Activated CD8-positive, alpha-beta memory T cell treated with anti-CD3 and anti-CD28 coated beads, Interleukin-2, amount 50 U/mL, for 48 hours (primary cell): ENCODE measurements around the gene MEIKIN.
"Not testable (repeated sequence)": the region's sequence is repeated elsewhere in the genome, so short reads cannot be mapped to it uniquely, and the experiment has no call there.

Experiments
- DNase-seq: peaks from one replicate; pipeline ENCODE4 v3.0.0-alpha.2; 2020

MEIKIN gene

DNA sequence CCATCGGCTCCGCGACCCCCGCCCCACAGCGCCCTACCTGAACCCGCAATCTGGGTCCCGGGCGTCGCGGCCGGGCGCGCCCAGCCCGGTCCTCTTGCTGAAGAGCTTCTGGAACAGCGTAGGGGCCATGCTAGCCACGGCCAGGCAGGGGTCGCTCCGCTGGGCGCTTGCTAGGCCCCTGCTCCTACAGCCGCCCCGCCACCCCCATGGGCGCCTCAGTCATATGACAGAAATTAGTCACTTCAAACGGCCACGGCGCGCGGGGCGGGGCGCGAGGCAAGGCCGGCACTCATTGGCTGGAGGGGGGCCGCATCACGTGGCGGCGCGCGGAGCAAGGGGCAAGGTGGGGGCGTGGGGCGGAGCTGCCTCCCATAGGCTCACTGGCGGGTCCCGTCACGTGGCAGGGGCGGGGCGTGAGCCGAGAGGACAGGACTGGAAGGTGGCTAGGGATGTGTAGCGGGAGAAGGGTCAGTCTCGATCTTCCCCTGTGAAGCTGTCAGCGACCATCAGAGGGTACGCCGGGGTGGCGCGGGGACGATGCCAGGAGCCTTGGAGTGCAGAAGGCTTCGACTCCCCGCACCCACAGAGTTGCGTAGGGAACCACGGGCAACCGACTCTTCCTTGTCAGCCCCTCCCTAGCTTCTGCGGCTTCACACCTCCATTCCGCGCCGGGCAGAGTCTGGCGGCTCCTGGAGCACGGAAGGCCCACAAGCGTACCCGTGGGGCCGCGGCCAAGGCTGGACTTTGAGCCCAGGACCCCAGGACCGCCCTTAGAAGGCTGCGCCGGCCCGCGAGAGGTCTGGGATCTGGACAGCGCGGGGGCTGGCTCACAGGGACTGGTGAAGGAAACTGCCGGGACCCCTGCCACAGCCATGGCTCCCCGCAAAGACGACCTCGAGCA lies 148.4 kb downstream of the MEIKIN start, which contains the start of gene FNIP1:
FNIP1 (minus strand) TSS at position 225 of the 901 bp plus-strand sequence; CDS start at position 129, 96 bp downstream.
- DNase-seq = peak; percentile 98

DNA sequence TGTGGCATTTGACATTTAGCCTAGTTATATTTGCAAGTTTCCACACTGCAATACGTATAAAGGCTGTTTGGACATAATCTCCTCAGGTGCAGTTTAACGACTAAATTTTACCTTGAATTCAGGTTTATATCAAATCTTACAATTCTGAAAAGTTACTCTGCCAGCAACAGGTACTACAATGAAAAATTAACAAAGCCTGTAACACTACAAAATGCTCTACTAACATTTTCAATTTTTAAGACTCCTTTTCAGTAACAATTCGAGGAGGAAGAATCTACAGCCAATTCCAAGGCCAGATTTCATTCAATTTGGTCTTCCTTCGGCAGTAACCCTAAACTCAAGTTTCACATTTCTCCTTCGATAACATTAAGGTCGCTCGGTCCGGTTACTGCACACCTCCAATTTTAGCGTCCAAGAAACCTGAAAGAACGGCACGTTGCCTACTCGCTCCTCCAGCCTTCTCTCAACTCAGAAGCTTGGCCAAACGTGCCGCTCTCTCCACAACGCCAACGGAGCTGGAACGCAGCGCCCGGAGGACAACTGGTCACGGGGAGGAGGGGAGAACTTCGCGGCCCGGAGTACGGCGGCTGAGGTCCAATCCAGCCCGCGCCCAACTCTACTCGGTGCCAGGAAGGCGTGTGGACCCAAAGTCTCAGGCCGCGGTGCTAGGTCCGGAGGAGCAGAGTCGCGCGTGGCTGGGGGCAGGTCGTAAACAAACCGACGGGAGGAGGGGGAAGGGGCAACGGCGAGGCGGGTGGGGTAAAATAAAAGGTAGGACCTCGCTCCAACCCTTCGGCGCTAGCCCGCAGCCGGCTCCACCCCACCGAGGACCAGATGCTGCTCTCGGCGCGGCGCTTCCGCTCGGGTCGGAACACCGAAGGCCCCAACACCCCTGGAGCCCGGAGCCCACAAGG lies 149.3 kb downstream of the MEIKIN start:
- peak; percentile 73 for DNase-seq

DNA sequence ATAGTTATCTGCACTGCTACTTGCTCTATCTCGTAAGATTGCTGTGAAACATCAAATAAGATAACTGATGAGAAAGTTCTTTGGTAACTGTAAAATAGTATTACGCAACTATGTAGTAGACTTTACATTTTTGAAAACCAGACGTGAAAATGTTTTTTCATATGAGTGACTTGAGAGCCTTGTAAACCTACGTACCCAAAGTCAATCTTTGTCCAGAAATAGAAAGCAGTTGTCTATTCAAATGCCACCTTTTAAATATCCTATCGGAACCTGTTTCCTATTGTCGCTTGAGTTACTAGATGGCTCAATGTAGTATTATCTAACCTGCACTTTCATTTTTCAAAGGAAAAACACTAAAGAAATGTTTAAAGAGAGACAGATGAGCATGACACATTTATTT lies 150.2 kb downstream of the MEIKIN start:
- no peak for DNase-seq

DNA sequence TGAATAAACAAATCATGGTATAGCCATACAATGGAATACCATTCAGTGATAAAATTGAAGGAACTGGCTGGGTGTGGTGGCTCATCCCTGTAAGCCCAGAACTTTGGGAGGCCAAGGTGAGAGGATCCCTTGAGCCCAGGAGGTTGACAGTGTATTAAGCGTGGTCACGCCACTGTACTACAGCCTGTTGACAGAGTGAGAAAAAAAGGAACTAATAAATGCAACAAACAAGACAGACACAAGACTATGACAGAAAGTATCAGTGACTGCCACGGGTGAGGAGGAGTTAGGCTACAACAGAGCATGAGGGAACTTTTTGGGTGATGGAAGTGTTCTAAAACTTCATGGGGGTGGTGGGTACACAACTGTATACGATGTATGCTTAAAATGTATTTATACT lies 150.9 kb downstream of the MEIKIN start:
- DNase-seq = no peak

DNA sequence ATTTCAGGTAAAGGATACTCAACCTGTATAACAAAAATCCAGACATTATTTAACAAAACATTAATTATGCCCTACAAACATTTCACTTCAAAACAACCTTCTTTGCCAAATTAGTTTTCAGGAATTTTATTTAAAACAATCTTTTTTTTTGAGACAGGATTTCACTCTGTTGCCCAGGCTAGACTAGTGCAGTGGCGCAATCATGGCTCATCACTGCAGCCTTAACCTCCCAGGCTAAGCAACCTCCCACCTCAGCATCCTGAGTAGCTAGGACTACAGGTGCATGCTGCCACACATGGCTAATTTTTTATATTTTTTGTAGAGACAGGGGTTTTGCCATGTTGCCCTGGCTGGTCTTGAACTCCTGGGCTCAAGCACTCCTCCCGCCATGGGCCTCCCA lies 152.6 kb downstream of the MEIKIN start:
- no peak for DNase-seq

DNA sequence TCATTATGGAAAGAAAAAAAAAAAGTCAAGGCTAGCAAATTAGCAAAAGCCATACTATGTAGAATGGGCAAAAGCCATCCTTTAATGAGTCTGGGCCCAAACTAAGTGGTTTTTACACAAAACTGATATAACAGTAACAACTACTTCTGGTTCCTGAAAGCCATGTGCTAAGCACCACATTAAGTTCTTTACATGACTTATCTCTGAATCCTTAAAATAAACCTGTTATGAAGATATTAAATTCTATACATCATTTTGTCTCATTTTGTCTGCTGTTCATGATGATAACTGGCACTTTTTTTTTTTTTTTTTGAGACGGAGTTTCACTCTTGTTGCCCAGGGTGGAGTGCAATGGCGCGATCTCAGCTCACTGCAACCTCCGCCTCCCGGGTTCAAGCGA lies 153.6 kb downstream of the MEIKIN start:
- no peak for DNase-seq

DNA sequence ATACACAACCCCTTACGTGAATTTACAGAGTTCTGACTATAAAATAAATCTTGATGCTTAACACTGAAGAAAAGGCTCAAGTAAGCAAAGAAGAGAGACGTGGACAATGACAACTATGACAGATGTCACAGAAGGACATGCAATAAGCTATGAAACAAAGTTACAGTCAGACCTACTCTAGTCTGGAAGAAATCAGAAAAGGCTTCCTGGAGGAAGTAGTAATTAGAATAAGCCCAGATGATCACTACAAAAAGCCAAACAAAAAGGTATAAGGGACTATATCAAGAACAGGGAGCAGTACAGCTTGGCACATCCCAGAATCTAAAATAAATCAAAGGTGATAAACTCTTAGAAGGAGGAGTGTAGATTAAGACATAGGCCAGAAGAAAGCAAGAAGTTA lies 154.9 kb downstream of the MEIKIN start:
- DNase-seq = no peak

DNA sequence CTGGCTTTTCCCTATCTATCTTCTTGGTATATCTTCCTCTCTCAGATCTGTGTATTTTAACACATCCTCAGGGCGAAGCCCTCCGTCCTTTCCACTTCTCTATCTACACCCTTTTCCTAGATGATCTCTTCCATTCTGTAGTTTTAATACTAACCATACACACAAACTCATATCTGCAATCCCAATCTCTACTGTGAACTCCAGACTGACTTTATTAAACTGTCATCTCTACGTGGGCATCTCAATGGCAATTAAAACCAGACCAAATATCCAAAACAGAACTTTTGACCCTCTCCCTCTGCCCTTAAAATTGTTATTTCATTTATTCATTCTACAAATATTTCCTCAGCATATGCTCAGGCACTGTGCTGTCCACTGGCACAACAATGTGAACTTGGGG lies 155.7 kb downstream of the MEIKIN start:
- DNase-seq = no peak

DNA sequence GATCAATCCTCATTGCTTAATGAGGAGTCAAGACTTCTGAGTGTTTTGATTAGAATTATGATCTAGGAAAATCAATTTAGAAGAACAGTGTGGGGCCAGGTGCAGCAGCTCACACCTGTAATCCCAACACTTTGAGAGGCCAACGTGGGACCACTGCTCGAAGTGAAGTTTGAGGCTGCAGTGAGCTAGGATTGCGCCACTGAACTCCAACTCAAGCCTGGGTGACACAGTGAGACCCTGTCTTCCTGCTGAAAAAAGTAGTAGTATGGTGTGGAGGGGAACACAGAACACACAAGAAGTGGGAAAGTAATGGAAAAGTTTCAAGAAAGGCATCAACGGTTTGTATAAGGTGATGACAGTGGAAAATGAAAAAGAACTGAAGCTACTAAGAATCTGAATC lies 157.7 kb downstream of the MEIKIN start:
- no peak for DNase-seq

DNA sequence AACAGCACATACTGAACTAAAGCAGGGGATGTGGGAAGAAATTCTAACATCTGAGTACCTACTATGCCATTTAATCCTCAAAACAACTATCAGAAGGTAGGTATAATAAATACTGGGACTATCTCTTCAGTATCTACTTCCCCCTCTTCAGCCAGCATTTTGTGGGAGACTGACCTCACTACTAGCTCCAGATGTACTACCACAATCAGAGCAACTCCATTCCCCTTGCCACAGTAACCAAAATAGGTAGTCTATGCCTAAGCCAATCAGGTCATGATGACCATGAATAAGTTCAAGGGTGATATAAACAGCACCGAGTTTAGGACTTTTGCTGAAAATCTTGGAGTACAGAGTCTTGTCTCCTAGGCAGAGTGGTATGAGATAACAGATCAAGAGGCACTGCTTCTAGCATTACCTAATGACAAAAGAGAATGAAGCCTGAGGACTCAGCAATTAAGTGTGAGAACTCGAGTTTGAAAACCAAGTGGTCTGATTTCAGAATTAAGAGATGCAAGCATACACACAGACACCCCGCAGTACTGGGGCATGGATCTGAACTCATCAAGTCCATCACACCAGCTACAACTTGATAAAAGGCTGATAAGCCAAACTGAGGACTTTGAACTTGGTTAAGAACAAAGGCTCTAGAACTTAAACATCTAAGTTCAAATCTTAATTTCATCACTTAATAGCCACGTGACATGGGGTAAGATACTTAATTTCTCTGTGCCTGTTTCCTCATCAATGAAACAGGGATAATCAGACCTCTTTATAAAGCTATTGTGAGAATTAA lies 158.4 kb downstream of the MEIKIN start:
- no peak for DNase-seq

DNA sequence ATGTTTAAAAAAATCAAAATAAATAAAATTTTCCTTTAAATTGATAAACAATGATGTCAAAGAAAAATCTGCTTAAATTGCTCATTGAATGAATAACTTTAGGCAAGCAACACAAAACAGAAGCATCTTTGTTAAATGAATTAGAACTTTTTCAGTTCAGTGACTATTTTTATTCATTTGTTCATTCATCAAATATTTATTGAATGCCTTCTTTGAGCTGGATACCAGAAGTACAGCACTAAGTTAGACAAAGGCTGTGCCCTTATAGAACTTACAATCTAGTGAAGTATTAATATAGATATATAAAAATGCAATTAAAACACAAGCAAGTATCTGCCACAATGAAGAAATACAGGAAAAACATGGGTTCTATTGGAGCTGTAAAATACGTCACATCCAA lies 159.4 kb downstream of the MEIKIN start:
- DNase-seq = no peak

DNA sequence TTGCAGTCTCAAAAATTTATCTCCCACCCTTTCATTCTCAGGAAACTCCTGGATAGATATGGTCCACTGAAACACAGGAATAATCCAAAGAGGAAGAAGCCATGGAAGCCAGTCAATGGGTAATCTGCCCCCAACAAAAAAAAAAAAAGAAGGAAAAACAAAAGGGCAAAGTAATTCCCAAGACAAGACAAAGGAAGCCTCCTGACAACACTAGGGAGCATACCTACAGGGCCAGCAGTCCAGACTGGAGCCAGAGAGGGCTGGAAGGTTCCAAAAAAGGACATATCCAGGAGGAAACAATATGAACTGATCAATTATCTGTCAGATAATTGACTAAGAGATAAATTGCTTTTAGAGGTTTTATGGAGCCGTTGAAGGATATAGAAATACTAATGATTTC lies 161.6 kb downstream of the MEIKIN start:
- no peak for DNase-seq

DNA sequence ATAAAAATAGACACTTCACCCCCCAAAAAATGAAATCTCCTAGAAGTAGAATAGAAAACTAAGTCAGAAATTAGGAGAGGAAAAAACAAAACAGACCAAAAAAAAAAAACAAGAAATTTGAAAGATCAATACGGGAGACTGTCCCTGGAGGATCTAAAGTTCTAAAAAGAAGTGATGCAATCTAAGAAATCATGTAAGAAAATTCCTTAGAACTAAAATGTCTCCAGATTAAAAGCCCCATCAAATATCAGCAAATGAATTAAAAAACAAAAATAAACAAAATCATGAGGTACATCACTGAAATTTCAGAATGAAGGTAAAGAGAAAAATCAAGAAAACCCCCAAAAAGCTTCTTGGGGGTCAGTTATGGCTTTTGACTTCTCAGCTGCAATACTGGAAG lies 162.1 kb downstream of the MEIKIN start:
- no peak for DNase-seq

DNA sequence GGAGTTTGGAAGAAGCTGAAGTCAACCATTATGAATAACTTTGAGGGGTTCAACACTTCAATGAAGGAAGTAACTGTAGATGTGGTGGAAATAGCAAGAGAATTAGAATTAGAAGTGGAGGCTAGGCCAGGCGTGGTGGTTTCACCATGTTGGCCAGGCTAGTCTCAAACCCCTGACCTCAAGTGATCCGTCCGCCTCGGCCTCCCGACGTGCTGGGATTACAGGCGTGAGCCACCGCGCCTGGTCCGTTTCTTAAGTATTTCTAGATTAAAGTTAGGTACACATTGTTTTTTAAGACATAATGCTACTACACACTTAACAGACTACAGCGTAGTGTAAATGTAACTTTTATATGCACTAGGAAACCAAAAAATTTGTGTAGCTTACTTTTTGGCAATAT lies 162.7 kb downstream of the MEIKIN start:
- no peak for DNase-seq

DNA sequence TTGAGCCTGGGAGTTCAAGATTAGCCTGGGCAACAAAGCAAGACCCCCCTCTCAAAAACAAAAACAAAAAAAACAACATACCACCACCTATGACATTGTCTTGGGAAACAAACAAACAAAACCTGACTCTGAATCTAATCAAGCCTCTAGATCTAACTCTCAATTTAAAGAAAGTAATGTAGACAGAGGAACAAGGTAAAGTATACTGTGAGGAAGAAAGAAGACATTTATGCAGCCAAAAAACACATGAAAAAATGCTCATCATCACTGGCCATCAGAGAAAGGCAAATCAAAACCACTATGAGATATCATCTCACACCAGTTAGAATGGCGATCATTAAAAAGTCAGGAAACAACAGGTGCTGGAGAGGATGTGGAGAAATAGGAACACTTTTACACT lies 167.3 kb downstream of the MEIKIN start:
- not testable (repeated sequence) for DNase-seq

DNA sequence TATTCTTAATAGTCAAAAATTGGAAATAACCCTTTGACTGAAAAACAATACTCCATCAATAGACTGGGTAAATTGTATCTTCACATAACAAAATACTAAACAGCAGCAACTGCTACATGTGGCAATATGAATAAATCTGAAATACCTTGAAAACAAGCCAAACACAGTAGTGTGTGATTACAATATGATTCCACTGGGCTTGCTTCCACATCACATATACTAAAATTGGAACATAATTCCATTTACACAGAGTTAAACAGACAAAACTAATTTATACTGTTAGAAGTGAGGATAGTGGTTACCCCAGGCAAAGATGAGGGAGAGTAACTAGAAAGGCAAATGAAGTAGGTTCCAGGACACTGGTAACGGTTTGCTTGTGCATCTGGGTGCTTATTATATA lies 169.0 kb downstream of the MEIKIN start:
- DNase-seq = no peak

DNA sequence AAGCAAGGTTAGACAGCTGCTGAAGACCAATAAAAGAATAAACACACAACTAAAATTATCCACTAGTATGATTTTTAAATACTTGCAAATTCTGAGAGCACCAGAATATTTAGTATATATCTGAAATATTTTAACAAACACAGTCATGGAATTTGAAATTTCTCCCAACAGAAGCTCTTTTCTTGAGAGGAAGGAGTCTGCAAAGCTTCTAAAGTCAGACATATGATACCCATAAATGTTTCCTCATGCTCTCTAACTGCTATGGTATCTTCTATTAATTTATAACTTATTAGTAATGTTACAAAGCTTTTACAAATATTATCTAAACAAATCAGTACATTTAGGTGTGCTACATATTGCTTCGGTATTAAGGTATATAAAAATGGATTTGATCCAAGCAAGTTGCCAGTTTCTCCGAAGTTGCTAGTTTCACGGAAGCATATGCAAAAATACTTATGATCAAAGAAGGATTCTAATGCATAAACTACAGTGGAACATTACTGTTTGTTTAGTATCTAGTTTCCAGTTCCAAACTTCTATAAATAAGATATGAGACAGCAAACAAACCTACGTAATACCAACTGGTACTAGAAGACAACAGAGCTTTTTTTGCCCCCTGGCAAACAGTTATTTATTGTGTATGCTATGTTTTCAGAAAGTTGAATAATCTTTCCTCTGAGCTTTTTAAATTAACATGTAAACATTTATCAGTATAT lies 170.7 kb downstream of the MEIKIN start:
- no peak for DNase-seq

DNA sequence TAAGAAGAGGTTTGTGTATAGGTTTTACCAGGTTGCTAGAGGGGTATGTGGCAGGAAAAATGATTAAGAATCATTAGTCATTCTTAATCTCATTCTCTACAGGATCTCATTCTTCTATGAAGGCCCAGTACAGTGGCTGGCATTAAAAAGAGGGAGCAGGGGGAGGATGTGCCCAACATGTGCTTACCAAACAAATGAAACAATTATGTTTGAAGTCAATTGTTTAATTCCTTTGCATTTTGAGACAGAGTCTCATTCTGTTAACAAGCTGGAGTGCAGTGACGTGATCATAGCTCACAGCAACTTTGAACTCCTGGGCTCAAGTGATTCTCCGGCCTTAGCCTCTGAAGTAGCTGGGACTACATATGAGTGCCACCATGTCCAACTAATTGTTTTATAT lies 171.7 kb downstream of the MEIKIN start:
- DNase-seq = no peak

DNA sequence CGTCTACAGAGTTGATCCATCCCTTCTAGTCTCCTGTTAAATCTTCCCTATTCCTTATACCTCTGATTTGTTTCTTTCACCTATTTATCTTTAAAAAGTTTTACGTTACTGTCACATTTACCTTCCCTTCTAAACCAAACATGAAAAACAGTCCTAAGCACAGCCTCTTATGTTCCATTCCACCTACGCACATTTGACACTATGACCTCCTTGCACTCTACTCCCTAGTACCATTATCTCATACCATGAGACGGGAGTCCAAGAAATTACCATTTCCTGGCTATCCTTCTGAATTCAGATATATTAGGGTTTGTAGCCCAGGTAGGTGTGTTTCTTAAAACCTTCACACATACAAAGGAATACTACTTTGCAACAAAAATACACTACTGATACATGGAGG lies 173.8 kb downstream of the MEIKIN start:
- DNase-seq = no peak

DNA sequence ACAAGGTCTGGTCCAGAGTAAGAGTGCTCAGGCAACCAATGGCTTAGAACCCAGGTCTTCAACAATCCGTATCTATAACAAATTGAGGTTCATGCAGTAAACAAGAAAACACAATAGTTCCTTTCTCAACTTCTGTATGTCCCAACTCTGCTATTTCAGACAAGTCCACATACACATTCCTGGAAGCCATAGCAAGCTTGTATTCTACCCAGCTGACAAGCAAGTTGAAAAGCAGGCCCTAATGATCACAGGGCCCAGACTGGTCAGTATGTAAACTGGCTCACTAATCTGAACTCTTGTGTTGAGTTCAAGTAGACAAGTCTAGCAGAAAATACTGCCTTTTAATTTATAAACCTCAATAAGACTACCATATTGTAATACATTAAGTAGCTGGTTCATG lies 175.5 kb downstream of the MEIKIN start:
- no peak for DNase-seq

DNA sequence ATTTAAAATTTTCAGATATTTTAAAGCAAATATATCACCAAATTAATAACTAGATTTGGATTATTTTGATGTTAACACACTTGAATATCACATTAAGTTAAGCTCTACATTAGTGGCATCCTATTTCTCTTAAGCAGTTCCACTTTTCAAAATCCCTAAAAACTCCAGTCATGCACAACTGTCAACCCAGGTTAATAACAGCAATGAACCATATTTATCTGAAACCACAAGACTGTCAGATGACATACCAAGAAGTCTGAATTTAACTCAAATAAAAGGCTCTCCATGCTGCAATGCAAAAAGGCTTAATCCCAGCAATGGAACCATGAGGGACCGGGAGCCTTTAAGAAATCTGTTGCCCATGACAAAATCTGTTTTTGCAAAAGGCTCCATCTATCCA lies 176.1 kb downstream of the MEIKIN start:
- no peak for DNase-seq

DNA sequence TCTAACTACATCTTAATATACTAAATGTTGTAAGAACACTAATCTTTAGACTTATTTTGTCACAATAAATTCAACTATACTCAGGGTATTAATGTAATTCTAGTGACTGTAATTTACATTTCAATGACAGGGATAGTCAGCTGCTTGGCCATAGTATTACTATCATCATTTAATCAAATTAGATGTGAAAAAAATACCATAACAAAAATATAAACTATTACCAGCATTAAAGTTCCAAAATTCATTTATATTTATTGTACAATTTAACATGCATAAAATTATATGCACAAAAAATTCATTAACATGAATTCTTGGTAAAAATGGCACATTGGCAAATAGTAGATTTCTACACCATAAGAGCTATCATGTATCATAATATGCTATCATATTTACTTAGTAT lies 177.6 kb downstream of the MEIKIN start:
- DNase-seq = no peak
